Measurements from ENCODE around the gene EPS15.
"Not testable (repeated sequence)": the region's sequence is repeated elsewhere in the genome, so short reads cannot be mapped to it uniquely, and the experiment has no call there.

EPS15 gene

GRCh38 chr1:51519048-51519864 lies at the start of gene EPS15:
Gene EPS15, minus strand, starts transcription at chr1:51519266. Its CDS starts 35 bp downstream, at chr1:51519231.
- peak; percentile 67 to 82 for DNase-seq (ENCODE audit: low read depth in 2 of 2)

- DNase-seq (ENCODE audit: low read depth in 2 of 2) = no peak
Observed at GRCh38 chr1:51568231-51568935, 49.3 kb upstream of the EPS15 start.

- DNase-seq (ENCODE audit: low read depth in 2 of 2) = no peak
Observed at GRCh38 chr1:51567653-51568052, 48.6 kb upstream of the EPS15 start.

GRCh38 chr1:51566260-51566659 lies 47.2 kb upstream of the EPS15 start:
- no peak for DNase-seq (ENCODE audit: low read depth in 2 of 2)

- no peak for DNase-seq (ENCODE audit: low read depth in 2 of 2)
Observed at GRCh38 chr1:51565009-51565408, 45.9 kb upstream of the EPS15 start.

- DNase-seq (ENCODE audit: low read depth in 2 of 2) = no peak
Observed at GRCh38 chr1:51564124-51564523, 45.1 kb upstream of the EPS15 start.

- no peak for DNase-seq (ENCODE audit: low read depth in 2 of 2)
Observed at GRCh38 chr1:51561702-51562101, 42.6 kb upstream of the EPS15 start.

- not testable (repeated sequence) for DNase-seq (ENCODE audit: low read depth in 2 of 2)
Observed at GRCh38 chr1:51560895-51561294, 41.8 kb upstream of the EPS15 start.

GRCh38 chr1:51560034-51560433 lies 41.0 kb upstream of the EPS15 start:
- DNase-seq (ENCODE audit: low read depth in 2 of 2) = no peak

GRCh38 chr1:51559501-51559900 lies 40.4 kb upstream of the EPS15 start:
- DNase-seq (ENCODE audit: low read depth in 2 of 2) = no peak

GRCh38 chr1:51559064-51559500 lies 40.0 kb upstream of the EPS15 start:
- DNase-seq (ENCODE audit: low read depth in 2 of 2) = no peak

- DNase-seq (ENCODE audit: low read depth in 2 of 2) = no peak
Observed at GRCh38 chr1:51558375-51558924, 39.4 kb upstream of the EPS15 start.

GRCh38 chr1:51557168-51557567 lies 38.1 kb upstream of the EPS15 start:
- DNase-seq (ENCODE audit: low read depth in 2 of 2) = no peak

GRCh38 chr1:51555866-51556619 lies 37.0 kb upstream of the EPS15 start:
- DNase-seq (ENCODE audit: low read depth in 2 of 2) = no peak

GRCh38 chr1:51553911-51554310 lies 34.8 kb upstream of the EPS15 start:
- DNase-seq (ENCODE audit: low read depth in 2 of 2) = no peak

GRCh38 chr1:51552929-51553807 lies 34.1 kb upstream of the EPS15 start:
- no peak for DNase-seq (ENCODE audit: low read depth in 2 of 2)

GRCh38 chr1:51551848-51552296 lies 32.8 kb upstream of the EPS15 start:
- DNase-seq (ENCODE audit: low read depth in 2 of 2) = no peak

GRCh38 chr1:51551081-51551480 lies 32.0 kb upstream of the EPS15 start:
- no peak for DNase-seq (ENCODE audit: low read depth in 2 of 2)

- DNase-seq (ENCODE audit: low read depth in 2 of 2) = no peak
Observed at GRCh38 chr1:51549901-51550300, 30.8 kb upstream of the EPS15 start.

- DNase-seq (ENCODE audit: low read depth in 2 of 2) = no peak
Observed at GRCh38 chr1:51549016-51549619, 30.1 kb upstream of the EPS15 start.

GRCh38 chr1:51543858-51544257 lies 24.8 kb upstream of the EPS15 start:
- no peak for DNase-seq (ENCODE audit: low read depth in 2 of 2)
